ENCODE results near the gene ZBTB25. TPM values are rescaled to one million over a fixed set of nuclear protein-coding genes. Genes with fewer than 3 reads are reported as not detected.

ZBTB25 gene
- total and polyA plus RNA-seq, 10 of the 15 experiments (the other 5 are each of a cell fraction or from before 2014, with no cell fraction given), result 4.1 to 33.9 (median 9.7) TPM

DNA sequence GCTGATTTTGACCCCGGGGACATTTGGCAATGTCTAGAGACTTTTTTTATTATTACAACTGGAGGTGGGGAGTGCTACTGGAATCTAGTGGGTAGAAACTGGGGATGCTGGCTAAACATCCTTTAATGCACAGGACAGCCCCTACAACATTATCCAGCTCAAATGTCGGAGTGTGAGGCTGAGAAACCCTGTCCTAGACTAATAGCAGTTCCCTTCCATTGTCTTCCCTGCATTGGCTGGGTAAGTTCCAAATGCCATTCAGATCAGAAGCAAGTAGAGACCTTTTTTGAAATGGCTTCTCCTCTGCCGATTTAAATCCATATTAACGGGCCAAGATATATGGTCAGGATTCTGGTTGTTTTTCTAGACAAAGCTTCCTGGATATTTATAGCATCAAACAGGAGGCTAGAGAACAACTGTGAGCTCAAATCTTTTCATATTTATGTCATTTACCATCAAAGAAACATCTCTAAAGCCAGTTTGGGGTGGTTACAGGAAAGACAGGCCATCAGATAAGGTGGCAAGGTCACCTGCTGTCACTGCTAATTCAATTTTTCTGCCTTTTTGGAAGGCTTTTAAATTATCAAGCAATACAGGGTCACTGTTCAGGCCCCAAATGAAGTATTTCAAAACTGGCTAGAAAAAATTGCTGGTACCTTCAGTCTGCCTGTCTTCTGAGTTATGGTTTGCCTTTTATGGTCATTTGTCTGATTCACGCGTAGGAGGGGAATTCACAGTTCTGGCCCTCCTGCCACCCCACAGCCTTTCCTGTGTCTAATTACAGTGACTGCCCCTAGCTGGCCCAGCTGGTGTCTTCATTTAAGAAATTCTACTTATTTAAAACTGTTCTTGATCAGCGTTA is 58.4 kb downstream of the ZBTB25 start (continued):
- TF ChIP-seq, protein P1, sequence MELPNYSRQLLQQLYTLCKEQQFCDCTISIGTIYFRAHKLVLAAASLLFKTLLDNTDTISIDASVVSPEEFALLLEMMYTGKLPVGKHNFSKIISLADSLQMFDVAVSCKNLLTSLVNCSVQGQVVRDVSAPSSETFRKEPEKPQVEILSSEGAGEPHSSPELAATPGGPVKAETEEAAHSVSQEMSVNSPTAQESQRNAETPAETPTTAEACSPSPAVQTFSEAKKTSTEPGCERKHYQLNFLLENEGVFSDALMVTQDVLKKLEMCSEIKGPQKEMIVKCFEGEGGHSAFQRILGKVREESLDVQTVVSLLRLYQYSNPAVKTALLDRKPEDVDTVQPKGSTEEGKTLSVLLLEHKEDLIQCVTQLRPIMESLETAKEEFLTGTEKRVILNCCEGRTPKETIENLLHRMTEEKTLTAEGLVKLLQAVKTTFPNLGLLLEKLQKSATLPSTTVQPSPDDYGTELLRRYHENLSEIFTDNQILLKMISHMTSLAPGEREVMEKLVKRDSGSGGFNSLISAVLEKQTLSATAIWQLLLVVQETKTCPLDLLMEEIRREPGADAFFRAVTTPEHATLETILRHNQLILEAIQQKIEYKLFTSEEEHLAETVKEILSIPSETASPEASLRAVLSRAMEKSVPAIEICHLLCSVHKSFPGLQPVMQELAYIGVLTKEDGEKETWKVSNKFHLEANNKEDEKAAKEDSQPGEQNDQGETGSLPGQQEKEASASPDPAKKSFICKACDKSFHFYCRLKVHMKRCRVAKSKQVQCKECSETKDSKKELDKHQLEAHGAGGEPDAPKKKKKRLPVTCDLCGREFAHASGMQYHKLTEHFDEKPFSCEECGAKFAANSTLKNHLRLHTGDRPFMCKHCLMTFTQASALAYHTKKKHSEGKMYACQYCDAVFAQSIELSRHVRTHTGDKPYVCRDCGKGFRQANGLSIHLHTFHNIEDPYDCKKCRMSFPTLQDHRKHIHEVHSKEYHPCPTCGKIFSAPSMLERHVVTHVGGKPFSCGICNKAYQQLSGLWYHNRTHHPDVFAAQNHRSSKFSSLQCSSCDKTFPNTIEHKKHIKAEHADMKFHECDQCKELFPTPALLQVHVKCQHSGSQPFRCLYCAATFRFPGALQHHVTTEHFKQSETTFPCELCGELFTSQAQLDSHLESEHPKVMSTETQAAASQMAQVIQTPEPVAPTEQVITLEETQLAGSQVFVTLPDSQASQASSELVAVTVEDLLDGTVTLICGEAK (IDR thresholded peaks at IDR 0.05; ENCODE audit: borderline replicate concordance), result no peak
- TF ChIP-seq SUPT20H (IDR thresholded peaks at IDR 0.05; ENCODE audit: borderline replicate concordance, control insufficient read depth, low read depth, low read length), result no peak
- TF ChIP-seq, protein P2, sequence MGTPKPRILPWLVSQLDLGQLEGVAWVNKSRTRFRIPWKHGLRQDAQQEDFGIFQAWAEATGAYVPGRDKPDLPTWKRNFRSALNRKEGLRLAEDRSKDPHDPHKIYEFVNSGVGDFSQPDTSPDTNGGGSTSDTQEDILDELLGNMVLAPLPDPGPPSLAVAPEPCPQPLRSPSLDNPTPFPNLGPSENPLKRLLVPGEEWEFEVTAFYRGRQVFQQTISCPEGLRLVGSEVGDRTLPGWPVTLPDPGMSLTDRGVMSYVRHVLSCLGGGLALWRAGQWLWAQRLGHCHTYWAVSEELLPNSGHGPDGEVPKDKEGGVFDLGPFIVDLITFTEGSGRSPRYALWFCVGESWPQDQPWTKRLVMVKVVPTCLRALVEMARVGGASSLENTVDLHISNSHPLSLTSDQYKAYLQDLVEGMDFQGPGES (IDR thresholded peaks at IDR 0.05), result no peak
- no peak; the same call in 1 of the 2 replicates for TF ChIP-seq STAT1 (conservative IDR thresholded peaks at IDR 0.05)
- TF ChIP-seq ZNF384 (IDR thresholded peaks at IDR 0.05; ENCODE audit: borderline replicate concordance, low read depth, low read length), result peak; percentile 73
- TF ChIP-seq NFIC (IDR thresholded peaks at IDR 0.05; ENCODE audit: low read depth, low read length), result peak; percentile 71
- peak; percentile 76 for TF ChIP-seq POLR2AphosphoS5 (IDR thresholded peaks at IDR 0.05; ENCODE audit: low read length)
- TF ChIP-seq RAD21 (IDR thresholded peaks at IDR 0.05; ENCODE audit: insufficient read depth, low read depth, low read length), result no peak
- TF ChIP-seq, protein P3, sequence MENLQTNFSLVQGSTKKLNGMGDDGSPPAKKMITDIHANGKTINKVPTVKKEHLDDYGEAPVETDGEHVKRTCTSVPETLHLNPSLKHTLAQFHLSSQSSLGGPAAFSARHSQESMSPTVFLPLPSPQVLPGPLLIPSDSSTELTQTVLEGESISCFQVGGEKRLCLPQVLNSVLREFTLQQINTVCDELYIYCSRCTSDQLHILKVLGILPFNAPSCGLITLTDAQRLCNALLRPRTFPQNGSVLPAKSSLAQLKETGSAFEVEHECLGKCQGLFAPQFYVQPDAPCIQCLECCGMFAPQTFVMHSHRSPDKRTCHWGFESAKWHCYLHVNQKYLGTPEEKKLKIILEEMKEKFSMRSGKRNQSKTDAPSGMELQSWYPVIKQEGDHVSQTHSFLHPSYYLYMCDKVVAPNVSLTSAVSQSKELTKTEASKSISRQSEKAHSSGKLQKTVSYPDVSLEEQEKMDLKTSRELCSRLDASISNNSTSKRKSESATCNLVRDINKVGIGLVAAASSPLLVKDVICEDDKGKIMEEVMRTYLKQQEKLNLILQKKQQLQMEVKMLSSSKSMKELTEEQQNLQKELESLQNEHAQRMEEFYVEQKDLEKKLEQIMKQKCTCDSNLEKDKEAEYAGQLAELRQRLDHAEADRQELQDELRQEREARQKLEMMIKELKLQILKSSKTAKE (IDR thresholded peaks at IDR 0.05; ENCODE audit: low read depth, poor library complexity, severe bottlenecking), result no peak
- peak; percentile 98 to 100 for TF ChIP-seq SRF (IDR thresholded peaks at IDR 0.05; ENCODE audit: low read depth in 2 of 2, low read length in 2 of 2)
- TF ChIP-seq MEF2B (IDR thresholded peaks at IDR 0.05; ENCODE audit: partially characterized antibody, poor library complexity, severe bottlenecking), result peak; percentile 45
- no peak for TF ChIP-seq RBBP5 (conservative IDR thresholded peaks at IDR 0.05)
- TF ChIP-seq, protein P4, sequence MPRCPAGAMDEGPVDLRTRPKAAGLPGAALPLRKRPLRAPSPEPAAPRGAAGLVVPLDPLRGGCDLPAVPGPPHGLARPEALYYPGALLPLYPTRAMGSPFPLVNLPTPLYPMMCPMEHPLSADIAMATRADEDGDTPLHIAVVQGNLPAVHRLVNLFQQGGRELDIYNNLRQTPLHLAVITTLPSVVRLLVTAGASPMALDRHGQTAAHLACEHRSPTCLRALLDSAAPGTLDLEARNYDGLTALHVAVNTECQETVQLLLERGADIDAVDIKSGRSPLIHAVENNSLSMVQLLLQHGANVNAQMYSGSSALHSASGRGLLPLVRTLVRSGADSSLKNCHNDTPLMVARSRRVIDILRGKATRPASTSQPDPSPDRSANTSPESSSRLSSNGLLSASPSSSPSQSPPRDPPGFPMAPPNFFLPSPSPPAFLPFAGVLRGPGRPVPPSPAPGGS (IDR thresholded peaks at IDR 0.05; ENCODE audit: borderline replicate concordance, insufficient read depth, low read depth, low read length, poor library complexity, severe bottlenecking), result no peak
- TF ChIP-seq, protein P5, sequence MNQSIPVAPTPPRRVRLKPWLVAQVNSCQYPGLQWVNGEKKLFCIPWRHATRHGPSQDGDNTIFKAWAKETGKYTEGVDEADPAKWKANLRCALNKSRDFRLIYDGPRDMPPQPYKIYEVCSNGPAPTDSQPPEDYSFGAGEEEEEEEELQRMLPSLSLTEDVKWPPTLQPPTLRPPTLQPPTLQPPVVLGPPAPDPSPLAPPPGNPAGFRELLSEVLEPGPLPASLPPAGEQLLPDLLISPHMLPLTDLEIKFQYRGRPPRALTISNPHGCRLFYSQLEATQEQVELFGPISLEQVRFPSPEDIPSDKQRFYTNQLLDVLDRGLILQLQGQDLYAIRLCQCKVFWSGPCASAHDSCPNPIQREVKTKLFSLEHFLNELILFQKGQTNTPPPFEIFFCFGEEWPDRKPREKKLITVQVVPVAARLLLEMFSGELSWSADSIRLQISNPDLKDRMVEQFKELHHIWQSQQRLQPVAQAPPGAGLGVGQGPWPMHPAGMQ (IDR thresholded peaks at IDR 0.05; ENCODE audit: borderline replicate concordance), result no peak
- peak; percentile 49 for TF ChIP-seq KLF5 (IDR thresholded peaks at IDR 0.05; ENCODE audit: partially characterized antibody)
- TF ChIP-seq PML (IDR thresholded peaks at IDR 0.05; ENCODE audit: low read length), result peak; percentile 79
- TF ChIP-seq, protein P6, sequence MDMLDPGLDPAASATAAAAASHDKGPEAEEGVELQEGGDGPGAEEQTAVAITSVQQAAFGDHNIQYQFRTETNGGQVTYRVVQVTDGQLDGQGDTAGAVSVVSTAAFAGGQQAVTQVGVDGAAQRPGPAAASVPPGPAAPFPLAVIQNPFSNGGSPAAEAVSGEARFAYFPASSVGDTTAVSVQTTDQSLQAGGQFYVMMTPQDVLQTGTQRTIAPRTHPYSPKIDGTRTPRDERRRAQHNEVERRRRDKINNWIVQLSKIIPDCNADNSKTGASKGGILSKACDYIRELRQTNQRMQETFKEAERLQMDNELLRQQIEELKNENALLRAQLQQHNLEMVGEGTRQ (IDR thresholded peaks at IDR 0.05; ENCODE audit: borderline replicate concordance, low read depth, low read length), result no peak

All from GM12878 (cell line).